ENCODE measurements around the gene PLEKHA8. TPM values are rescaled to one million over a fixed set of nuclear protein-coding genes. Genes with fewer than 3 reads are reported as not detected.

The PLEKHA8 gene
- total RNA-seq, 4 donors from 2014 or later = 2.3 to 3.2 (median 2.6) TPM

DNA sequence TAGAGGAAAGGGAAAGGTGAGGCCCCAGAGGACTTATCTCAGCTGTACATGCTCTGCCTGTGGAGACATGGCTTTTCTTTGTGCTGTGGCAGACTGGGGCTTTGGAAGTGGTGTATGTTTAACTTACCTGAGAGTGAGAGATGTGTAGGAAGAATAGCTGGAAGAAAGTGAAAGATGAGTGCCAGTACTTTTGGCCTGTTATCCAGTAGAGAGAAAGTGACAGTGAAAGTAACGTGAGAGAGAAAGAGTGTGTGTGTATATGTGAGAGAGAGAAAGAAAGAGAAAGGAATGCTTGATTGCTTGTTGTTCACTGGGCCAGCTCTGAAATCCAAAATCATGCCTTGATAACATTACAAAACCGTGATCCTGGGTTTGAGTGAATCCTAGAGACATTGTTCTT, 132.1 kb downstream of the PLEKHA8 start:
- no peaks in the 10 kb centered on the region for H3K9me3 ChIP-seq
- intact Hi-C loops (cut with DNase I; ENCODE audit: low total_unique reads) (no loop called here), in situ Hi-C loops (cut with MboI; ENCODE audit: low sequenced_read_pairs in 4 of 4) (loop anchor here (5.0 to 25.0 kb wide), 5 partner anchors 114 to 402 kb away; partner anchors contain the start of gene ZNRF2 (in 2 of the 4))
- H3K36me3 ChIP-seq = peaks cover 0 to 6% of the 10 kb centered on the region in 2 donors
- no peaks in the 10 kb centered on the region for H3K27me3 ChIP-seq
- no peak for TF ChIP-seq POLR2A (IDR thresholded peaks at IDR 0.05)
- TF ChIP-seq, protein P1, sequence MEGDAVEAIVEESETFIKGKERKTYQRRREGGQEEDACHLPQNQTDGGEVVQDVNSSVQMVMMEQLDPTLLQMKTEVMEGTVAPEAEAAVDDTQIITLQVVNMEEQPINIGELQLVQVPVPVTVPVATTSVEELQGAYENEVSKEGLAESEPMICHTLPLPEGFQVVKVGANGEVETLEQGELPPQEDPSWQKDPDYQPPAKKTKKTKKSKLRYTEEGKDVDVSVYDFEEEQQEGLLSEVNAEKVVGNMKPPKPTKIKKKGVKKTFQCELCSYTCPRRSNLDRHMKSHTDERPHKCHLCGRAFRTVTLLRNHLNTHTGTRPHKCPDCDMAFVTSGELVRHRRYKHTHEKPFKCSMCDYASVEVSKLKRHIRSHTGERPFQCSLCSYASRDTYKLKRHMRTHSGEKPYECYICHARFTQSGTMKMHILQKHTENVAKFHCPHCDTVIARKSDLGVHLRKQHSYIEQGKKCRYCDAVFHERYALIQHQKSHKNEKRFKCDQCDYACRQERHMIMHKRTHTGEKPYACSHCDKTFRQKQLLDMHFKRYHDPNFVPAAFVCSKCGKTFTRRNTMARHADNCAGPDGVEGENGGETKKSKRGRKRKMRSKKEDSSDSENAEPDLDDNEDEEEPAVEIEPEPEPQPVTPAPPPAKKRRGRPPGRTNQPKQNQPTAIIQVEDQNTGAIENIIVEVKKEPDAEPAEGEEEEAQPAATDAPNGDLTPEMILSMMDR (IDR thresholded peaks at IDR 0.05 in 4 of 5, conservative IDR thresholded peaks at IDR 0.05 in 1 of 5) = no peak
- no peak for ATAC-seq
- H3K27ac ChIP-seq = no peak overlapping the region
- no peak for DNase-seq
- H3K4me1 ChIP-seq = peaks cover 13 to 18% of the 10 kb centered on the region in 2 donors
- no peak overlapping the region for H3K4me3 ChIP-seq

DNA sequence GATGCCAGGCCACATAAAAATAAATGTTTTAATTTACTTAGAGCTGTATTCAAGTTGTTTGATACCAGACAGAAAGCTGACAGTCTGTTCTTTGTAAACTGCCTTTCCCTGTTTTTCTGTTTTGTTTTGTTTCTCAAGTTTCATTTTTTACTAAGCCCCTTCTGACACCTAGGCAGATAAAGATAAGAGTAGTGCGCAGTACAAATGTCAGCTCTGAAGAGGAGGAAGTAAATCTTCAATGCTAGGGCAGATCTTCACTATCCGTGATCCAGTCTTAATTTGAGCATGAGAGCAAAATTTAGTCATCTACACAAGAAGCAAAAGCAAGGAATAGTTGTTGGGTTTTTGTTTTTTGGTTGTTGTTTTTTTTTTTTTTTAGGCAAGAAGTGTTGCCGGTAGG, 133.9 kb downstream of the PLEKHA8 start:
- Histone ChIP-seq H3K36me3 (peaks cover 0 to 6% of the 10 kb centered on the region in 2 donors), H3K27me3 (no peaks in the 10 kb centered on the region), H3K4me3 (no peak overlapping the region), H3K9me3 (no peaks in the 10 kb centered on the region), H3K4me1 (peaks cover 13 to 18% of the 10 kb centered on the region in 2 donors), H3K27ac (no peak overlapping the region)
- DNase-seq = no peak
- intact Hi-C loops (cut with DNase I; ENCODE audit: low total_unique reads) = no loop called here
- in situ Hi-C loops (cut with MboI; ENCODE audit: low sequenced_read_pairs in 4 of 4) = loop anchor here (5.0 to 25.0 kb wide), 5 partner anchors 113 to 400 kb away; partner anchors contain the start of gene ZNRF2 (in 2 of the 4)
- no peak for TF ChIP-seq POLR2A (IDR thresholded peaks at IDR 0.05)
- TF ChIP-seq, protein P1 (IDR thresholded peaks at IDR 0.05 in 4 of 5, conservative IDR thresholded peaks at IDR 0.05 in 1 of 5) = no peak
- no peak for ATAC-seq

DNA sequence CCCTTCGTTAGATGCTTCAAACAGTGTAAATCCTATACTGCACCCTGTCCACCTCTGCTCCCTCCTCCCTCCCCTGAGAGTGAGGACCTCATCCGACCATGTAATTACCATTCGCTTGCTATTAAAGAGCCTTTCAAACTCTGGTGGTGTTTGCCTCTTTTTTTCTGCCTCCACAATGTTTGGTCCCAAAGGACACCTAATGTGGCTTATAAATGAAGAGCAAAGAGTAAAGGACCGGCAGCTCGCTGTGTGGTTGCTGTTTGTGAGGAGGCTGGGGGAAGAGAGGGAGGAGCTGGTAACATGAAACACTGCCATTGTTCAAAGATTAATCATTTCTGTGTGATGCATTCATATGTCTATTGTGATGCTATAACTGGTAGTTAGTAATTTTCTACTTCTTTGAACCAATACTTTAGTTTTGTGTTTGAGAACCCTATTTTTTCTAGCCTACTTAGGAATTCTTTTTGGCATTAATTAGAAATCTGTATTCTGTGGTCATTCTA, 134.5 kb downstream of the PLEKHA8 start:
- TF ChIP-seq POLR2A (IDR thresholded peaks at IDR 0.05) = no peak
- TF ChIP-seq, protein P1 (IDR thresholded peaks at IDR 0.05 in 4 of 5, conservative IDR thresholded peaks at IDR 0.05 in 1 of 5) = no peak
- Histone ChIP-seq H3K27ac (peak overlapping the region in 1 of 4 donors; percentile 30), H3K9me3 (no peaks in the 10 kb centered on the region), H3K27me3 (no peaks in the 10 kb centered on the region), H3K4me1 (peaks cover 13 to 18% of the 10 kb centered on the region in 2 donors), H3K4me3 (no peak overlapping the region), H3K36me3 (peaks cover 0 to 6% of the 10 kb centered on the region in 2 donors)
- intact Hi-C loops (cut with DNase I; ENCODE audit: low total_unique reads) (no loop called here), in situ Hi-C loops (cut with MboI; ENCODE audit: low sequenced_read_pairs in 4 of 4) (loop anchor here (5.0 to 25.0 kb wide), 5 partner anchors 112 to 400 kb away; partner anchors contain the start of gene ZNRF2 (in 2 of the 4))
- ATAC-seq (no peak), DNase-seq (no peak)

- no peaks in the 10 kb centered on the region for H3K27me3 ChIP-seq
- intact Hi-C loops (cut with DNase I; ENCODE audit: low total_unique reads) = no loop called here
- peaks cover 0 to 6% of the 10 kb centered on the region in 2 donors for H3K36me3 ChIP-seq
- ATAC-seq (no peak), DNase-seq (no peak)
- no peak overlapping the region for H3K4me3 ChIP-seq
- peak overlapping the region; percentile 1 to 51 (median 27) for H3K27ac ChIP-seq
- no peaks in the 10 kb centered on the region for H3K9me3 ChIP-seq
- in situ Hi-C loops (cut with MboI; ENCODE audit: low sequenced_read_pairs in 4 of 4) = loop anchor here (5.0 to 25.0 kb wide), 5 partner anchors 111 to 399 kb away; partner anchors contain the start of gene ZNRF2 (in 2 of the 4)
- H3K4me1 ChIP-seq = peaks cover 13 to 18% of the 10 kb centered on the region in 2 donors
- no peak for TF ChIP-seq POLR2A (IDR thresholded peaks at IDR 0.05)
- TF ChIP-seq, protein P1 (IDR thresholded peaks at IDR 0.05 in 4 of 5, conservative IDR thresholded peaks at IDR 0.05 in 1 of 5) = no peak
These were observed 135.2 kb downstream of the PLEKHA8 start for GRCh38 chr7:30163231-30163894.
